Left renal pelvis (tissue), 4 donors: Measurements from ENCODE around the gene ADPRS. TPM values are rescaled to one million over a fixed set of nuclear protein-coding genes. Genes with fewer than 3 reads are reported as not detected.

ENCODE experiments used
- DNase-seq, 4 donors: peaks; one replicate each; pipeline ENCODE4 v3.0.0-alpha.2; 2013; ENCODE audit warnings: low read depth in 4 of 4, low spot score in 3 of 4
- polyA plus RNA-seq, 4 donors: library from polyadenylated mRNA; unstranded; fragments of 120-200 nt; gene quantifications; one replicate each; pipeline ENCODE4 v1.2.1, GENCODE V29; 2013; ENCODE audit not compliant: insufficient read length in 4 of 4

ADPRS gene
- polyA plus RNA-seq, 4 donors: 27.9 to 36.4 (median 30.2) TPM

DNA sequence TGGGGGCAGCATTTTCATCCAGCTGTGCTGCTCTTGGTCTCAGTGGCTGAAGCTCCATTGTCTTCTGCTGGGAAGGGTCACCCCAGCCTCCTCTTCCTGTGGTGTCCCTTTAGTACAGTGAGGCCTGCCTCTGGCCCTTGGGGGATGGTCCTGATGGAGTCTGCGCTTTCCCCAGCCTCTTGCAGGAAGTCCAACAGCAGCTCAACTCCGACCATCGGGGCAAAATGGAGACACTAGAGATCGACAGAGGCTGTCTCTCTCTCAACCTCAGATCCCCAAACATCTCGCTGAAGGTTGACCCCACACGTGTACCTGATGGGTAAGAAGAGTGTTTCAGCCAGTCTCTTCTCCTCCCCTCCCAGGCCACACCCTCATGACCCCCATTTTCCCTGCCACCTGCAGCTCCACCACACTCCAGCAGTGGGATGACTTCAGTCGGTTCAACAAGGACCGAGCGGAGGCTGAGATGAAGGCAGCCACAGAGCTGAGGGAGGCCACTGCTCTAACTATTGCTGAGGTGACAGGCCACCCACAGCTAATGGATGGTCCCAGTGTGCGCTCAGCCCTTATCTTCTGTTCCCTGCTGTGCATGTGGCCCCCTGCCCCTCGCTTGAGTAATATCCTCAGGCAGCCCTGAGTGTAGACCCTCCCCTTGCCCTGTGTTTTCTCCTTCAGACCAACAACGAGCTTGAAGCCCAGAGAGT is 2.0 kb upstream of the ADPRS start:
- DNase-seq: no peak

DNA sequence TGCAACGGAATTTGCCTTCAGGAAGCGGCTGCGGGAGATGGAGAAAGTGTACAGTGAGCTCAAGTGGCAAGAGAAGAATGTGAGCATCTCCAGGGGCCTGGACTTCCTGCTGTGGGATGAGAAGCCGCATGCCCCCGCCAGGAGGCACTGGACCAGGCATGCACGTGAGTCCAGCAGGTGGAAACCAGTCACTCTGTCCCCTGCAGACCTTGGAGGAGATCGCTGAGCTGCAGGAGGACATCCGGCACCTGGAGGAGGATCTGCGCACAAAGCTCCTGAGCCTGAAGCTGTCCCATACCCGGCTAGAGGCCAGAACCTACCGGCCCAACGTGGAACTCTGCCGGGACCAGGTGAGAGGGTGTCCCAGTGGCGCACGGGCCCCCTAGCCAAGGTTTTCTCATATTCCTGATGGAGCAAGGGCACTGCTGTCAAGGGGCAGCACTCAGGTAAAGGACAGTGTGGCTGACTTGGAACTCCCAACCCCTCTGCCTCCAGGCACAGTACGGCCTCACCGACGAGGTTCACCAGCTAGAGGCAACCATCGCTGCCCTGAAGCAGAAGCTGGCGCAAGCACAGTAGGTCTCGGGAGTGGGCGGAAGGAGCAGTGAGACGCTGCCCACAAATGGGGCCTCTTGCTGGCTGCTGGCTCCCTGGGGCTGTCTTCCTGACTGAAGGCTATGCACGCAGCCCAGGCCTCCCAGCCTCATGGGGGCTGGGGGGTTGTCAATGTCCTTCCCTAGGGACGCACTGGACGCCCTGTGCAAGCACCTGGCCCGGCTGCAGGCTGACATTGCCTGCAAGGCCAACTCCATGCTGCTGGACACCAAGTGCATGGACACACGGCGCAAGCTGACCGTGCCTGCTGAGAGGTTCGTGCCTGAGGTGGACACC is 1.2 kb upstream of the ADPRS start:
- DNase-seq: no peak

DNA sequence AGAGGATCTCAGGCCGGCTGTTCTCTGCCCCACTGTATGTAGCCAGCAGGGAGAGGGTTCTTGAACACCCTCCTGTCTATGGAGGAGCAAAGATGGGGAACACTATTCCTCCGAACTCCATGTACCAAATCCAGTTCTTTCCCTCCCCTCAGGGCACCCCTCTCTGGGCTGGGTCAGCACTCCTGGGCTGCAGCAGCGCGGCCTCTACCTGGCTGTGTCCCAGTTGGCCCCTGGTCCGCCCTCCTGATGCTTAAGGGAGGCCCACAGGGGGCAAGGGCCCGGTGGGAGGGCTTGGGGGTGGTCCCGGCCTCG is 471 bp upstream of the ADPRS start:
- DNase-seq: no peak

DNA sequence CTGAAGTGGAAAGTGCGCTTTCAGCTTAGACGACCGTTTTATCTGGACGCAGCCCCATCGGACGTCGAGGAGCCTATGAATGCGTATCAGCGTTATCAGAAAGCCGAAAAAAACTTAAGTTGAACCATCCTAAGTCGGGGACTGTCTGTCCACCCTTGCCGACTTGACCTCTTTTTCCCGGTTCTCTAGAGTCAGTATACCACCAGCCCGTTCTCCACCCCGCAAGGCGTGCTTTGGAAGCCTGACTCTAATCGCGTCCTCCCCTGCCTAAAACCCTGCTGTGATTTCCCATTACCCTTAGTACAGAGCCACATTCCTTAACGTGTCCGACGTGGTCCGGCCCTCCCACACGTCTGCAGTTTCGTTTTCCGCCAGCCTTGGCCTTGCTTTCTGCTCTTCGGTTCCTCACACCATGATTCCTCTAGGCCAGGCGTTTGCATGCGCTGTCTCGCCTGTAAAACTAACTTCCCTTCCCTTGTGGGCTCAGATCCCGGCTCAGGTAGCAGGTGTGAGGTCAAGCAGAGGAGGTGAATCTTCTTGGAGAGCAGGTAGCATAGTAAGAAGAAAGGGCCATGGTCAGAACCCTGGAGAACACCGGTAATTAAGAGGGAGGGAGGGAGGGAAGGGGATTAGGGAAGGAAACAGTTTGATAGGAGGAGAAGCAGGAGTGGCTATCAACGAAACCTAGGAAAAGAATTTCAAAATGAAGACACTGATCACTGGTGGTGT is 865 bp downstream of the ADPRS start:
- no peak for DNase-seq

DNA sequence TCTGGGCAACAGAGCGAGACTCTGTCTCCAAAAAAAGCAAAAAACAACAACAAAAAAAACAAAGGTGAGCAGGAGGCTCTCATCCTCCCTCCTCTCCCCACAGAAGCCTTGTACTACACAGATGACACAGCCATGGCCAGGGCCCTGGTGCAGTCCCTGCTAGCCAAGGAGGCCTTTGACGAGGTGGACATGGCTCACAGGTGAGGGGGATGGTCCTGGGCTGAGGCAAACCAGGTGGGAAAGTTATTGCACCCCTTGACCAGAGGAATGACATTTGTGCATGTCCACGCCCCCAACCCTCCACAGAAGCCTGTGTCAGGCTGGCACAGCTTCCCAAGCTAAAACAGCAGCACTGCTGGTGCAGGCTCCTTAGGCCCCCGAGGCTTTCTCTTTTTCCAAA is 2.4 kb downstream of the ADPRS start:
- no peak for DNase-seq

DNA sequence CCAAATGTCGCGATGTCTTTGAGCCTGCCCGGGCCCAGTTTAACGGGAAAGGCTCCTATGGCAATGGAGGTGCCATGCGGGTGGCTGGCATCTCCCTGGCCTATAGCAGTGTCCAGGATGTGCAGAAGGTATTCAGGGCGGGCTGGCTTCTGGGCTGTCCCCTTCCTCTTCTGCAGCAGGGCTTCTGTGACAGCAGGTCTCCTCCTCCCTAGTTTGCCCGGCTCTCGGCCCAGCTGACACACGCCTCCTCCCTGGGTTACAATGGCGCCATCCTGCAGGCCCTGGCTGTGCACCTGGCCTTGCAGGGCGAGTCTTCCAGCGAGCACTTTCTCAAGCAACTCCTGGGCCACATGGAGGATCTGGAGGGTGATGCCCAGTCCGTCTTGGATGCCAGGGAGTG is 3.0 kb downstream of the ADPRS start:
- DNase-seq: no peak

DNA sequence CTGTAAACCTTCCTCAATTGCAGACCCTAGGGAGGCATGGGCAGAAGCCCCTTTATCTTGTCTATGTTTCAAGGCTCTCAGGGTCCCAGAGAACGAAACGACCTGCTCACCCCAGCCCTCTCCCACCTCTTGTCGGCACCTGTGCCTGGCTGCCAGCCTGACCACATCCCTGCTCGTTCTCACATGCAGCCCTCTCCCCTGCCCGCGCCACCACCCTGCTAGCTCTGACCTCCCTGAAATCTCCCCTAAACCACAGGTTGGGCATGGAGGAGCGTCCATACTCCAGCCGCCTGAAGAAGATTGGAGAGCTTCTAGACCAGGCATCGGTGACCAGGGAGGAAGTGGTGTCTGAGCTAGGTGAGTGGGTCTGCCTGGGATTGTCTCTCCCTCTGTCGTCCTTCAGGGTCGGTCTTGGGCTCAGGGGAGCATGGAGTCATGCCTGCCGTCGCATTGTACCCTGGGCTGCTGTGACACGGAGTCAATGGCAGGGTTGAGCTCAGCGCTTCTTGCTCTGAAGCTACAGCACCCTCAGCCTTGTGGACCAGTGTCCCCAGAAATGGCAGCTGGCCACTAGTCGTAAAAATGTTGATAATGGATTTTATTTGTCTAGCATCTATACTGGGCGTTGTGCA is 3.6 kb downstream of the ADPRS start:
- DNase-seq: no peak

DNA sequence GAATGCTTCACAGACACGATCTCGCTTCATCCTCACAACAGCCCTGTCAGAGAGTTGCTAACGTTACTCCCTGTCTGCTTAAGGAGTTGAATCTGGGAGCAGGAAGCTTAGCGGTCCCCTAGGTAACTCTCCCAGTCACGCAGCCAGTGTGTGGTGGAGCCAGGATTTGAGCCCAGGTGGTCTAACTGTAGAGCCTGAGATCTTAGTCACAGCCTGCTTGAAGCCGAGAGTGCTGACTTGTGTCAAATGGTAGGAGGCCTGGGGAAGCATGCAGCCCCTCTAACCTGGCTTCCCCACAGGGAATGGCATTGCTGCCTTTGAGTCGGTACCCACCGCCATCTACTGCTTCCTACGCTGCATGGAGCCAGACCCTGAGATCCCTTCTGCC is 4.1 kb downstream of the ADPRS start:
- DNase-seq: no peak

DNA sequence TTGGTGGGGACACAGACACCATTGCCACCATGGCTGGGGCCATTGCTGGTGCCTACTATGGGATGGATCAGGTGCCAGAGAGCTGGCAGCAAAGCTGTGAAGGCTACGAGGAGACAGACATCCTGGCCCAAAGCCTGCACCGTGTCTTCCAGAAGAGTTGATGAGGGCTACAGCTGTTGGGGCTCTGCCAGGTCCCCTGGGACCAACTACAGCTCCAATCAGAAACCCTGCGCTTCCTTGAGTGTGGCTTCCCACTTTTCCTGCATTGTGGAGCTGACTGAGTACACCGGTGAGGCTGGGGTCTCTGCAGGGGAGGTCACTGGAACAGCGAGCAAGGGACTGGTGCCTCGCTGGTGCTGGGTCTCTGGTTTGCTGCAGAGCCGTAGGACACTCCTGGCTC is 4.5 kb downstream of the ADPRS start:
- no peak for DNase-seq

DNA sequence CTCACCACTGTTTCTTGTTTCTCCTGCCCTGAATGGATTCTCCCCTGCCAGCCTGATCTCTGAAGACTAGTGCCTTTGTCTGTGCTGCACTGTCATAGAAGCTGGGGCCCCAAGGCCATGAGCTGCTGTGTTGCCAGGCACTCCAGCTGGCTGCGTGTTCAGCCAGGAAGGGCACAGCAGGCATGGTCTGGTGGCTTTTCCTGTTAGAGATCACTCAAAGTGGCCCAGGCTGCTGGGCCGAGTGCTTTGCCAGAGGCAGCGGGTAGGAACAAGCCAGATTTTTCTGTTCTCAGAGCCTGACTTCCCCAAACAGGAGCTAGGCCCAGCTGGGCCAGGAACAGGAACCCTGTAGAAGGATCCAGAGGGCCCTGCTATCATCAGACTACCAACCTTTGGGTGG is 5.2 kb downstream of the ADPRS start:
- DNase-seq: no peak

DNA sequence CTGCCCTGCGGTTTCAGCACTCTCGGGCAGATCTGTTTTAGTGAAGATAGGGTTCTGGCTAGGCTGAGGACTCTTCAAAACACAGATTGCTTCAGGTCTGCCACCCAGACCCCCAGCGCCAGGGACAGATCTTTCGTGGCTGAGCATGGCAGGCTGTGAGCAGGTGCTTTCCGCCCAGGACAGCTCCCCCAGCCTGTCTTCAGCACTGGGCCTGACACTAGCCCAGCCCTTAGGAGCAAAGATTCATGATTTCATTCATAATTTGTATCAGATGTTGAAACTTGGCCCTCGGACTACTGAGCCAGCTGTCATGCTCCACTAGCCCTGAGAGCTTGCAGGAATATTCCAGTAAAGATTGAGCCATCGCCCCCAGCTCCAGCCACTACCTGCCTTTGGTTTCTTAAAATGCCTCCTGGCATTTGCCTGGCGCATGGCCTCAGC is 5.9 kb downstream of the ADPRS start:
- no peak for DNase-seq

DNA sequence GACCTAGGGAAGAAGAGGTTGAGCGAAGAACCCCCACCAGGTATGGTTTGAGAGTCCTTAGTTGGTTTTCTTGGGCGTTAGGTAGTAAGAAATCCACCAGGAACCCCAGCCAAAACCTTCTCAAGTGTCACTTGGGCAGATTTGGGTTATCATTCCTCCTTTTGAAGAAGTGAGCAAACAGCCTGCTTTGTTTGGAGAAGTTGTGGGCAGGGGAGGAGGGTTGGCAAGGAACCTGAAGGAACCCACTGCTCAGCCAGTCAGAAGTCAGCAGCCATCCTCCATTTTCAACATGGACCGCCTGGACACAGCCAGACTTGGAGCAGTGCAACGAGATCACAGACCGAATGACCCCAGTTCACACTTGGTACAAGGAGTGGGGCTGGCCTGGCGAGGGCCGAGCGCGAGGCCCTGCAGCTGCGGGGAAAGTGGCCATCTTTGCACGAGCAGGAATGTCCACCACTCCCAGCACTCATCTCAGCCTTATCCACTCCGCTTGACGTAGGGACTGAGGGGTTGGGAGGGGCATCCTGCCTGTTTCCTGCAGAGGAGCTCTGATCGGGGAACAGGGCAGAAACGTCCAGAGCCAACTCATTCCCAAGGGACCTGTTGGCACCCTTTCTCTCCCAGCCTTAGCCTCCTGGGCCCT is 7.2 kb downstream of the ADPRS start:
- no peak for DNase-seq

DNA sequence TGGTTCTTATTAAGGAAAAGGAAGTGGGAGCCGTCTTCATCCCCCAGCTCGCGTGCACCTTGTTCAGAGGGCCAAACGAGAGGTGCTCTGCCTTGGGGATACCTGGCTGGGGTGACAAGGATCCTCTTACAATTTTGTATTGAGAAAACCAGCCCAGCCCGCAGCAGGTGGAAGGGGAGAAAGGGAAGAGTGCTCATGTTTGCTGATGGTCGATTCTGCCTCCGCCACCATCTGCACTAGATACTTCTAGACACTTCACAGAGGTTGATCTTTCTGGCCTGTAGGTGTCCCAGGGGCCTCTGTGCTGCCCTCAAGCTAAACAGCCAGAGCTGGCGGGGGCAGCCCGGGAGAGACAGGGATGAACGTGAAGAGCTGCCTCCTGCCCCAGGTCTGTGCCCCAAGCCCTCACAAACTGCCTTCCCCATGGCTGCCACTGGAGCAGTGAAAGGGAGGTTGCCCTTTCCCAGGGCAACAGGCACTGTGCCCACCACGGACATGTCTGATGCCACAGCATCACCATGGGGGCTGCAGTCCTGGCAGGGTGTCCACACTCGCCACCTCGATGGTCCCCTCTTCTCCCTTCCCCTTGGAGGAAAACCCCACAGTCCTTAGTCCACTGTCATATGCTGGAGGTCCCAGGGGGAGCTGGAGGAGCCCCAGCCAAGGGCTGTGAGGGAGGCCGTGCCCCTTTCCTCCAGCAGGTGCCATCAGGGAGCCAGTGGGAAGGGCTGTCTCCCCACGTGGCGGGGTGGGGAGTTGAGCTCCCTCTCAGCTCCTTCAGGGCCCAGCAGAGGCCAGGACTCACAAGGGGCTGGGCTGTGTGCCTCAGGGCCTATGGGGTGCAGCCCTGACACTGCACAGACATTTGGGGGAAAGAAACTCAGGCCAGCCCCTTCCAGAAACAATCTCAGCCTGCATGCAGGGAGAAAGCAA is 8.1 kb downstream of the ADPRS start:
- DNase-seq: no peak

DNA sequence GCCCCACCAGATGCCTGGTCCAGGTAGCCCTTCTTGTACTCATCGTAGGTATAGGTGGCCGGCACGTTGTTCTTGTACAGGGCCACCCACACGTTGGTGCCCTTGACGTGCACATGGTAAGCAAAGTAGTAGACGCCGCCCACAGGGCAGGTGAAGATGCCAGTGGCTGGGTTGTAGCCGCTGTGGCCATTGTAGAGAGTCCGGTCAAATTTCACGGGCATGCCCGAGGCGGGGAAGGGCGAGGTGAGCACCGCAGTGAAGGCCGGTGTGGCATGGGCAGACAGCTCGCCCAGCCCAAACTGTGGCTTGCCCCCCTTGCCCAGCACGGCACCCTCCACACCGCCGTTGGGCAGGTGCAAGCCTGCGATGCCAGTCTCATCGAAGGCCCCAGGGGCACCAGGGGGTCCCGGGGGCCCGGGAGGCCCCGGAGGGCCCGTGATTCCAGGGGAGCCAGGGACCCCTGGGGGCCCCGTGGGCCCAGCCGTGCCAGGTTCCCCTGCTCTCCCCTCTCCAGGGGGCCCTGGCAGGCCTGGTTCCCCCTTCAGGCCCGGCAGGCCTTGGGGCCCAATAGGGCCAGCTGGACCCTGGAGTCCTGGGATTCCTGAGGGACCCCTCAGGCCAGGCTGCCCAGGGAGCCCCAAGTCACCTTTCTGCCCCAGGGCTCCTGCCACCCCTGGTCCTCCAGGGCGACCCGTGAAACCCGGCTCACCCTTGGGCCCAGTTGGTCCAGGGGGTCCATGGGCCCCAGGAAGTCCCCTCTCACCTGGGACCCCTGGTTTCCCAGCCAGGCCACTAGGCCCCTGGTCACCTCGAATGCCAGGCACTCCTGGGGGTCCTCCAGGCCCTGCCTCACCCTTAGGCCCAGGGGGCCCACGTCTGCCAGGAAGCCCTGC is 9.2 kb downstream of the ADPRS start:
- no peak for DNase-seq

DNA sequence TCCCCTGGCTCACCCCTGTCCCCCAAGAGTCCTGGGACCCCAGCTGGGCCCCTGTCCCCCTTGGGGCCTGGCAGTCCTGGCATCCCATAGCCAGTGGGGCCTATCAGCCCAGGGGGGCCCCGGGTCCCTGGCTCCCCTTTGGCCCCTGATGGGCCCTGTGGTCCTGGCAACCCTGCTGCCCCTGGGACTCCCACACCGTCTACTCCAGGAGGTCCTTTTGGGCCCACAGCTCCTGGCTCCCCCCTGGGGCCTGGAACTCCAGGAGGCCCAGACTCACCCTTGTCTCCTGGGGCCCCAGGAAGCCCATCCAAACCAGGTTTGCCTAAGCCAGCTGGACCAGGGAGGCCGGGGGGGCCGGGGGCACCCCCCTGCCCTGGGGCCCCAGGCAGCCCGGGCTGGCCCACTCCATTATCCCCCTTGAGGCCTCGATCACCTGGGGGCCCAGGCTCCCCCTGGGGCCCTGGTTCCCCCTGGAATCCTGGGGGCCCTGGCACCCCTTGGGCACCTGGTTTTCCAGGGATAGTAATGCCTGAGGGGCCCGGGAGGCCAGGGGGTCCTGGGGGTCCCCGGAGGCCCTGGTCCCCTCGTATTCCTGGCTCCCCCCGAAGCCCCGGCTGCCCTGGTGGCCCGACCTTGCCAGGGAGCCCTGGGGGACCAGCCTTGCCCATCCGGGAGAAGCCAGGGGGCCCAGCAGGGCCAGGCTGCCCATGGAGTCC is 10.1 kb downstream of the ADPRS start:
- no peak for DNase-seq

DNA sequence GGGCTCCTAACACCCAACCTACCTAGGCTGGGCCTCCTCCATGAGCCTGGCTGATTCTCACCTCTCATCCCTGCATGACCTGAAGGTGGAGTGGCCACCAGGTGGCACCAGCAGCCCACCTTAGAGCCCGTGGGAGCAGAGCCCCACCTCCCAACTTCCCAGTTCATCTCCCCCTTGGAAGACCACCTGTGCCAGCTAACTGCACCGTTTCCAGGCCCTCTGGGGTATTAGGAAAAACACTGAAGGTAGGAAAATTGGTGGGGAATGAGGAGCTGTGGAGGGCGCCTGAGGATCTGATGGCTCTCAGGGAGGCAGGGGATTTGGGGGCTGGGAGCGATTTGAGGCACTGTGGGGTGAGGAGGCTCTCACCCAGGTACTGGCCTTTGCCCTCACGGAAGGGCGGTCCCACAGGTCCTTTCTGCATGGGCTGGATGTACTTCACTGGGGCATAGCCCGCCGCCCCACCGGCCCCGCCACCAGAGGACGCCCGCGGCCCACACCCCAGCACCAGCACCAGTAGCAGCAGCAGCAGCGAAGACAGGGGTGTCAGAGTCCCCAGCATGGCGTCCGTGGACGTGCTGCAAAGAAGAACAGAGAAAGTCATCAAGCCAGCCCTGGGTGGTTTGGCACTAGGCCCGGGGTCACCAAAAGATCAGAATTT is 11.1 kb downstream of the ADPRS start:
- DNase-seq: peak in 1 of 4 donors; percentile 31

DNA sequence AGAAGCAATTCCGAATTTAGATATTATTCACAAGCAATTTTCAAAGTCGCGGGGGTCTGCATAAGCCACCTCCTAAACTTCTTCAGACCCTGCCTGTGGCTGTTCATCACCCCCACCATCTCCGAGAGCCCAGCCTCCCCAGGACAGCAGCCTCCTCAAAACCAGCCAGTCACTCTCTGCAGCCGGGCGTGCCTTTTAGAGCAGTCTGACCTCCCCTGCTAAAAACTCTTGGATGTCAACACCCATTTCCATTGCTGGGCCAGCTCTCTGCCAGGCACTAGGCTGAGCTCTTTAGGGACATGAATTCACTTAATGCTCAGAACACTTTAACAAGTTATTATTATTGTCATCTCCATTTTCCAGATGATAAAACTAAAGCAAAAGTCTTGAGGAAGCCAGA is 11.7 kb downstream of the ADPRS start:
- DNase-seq: no peak
